Neuron (in vitro differentiated cells): ENCODE results near the gene JCHAIN.
"Not testable (repeated sequence)": the region's sequence is repeated elsewhere in the genome, so short reads cannot be mapped to it uniquely, and the experiment has no call there.

Source experiments
- H2AFZ ChIP-seq: one replicate; pipeline ENCODE4 v1.6.1; 2013; ENCODE audit warnings: low read depth, mild to moderate bottlenecking, inconsistent platforms, low read length, moderate library complexity
- H3K27me3 ChIP-seq: one replicate; pipeline ENCODE4 v1.6.1; 2013; ENCODE audit warnings: low read length; ENCODE audit not compliant: insufficient read depth
- H3K36me3 ChIP-seq: one replicate; pipeline ENCODE4 v1.6.1; 2013; ENCODE audit warnings: low read length; ENCODE audit not compliant: insufficient read depth
- H3K4me1 ChIP-seq: one replicate; pipeline ENCODE4 v1.6.1; 2013; ENCODE audit warnings: low read length; ENCODE audit not compliant: insufficient read depth
- H3K4me3 ChIP-seq: 2 replicates; pipeline ENCODE4 v1.5.1; 2013; ENCODE audit warnings: mild to moderate bottlenecking, low read length, moderate library complexity
- H3K9me3 ChIP-seq: one replicate; pipeline ENCODE4 v1.6.1; 2013; ENCODE audit warnings: low read length

The JCHAIN gene

GRCh38 chr4:70651864-70652506 is 14.3 kb downstream of the JCHAIN start:
- Histone ChIP-seq H3K4me3 (no peak overlapping the region), H2AFZ (no peak overlapping the region), H3K4me1 (no peaks in the 10 kb centered on the region)

GRCh38 chr4:70650741-70651140 is 15.6 kb downstream of the JCHAIN start:
- not testable (repeated sequence) for H3K9me3 ChIP-seq, H3K4me1 ChIP-seq, H3K27me3 ChIP-seq, H3K36me3 ChIP-seq, H2AFZ ChIP-seq, H3K4me3 ChIP-seq

More at GRCh38 chr4:70651864-70652506, 14.3 kb downstream of the JCHAIN start:
- Histone ChIP-seq H3K9me3 (no peaks in the 10 kb centered on the region), H3K27me3 (peaks cover 5% of the 10 kb centered on the region), H3K36me3 (no peaks in the 10 kb centered on the region)

- no peak overlapping the region for H2AFZ ChIP-seq
- H3K27me3 ChIP-seq = no peaks in the 10 kb centered on the region
- H3K9me3 ChIP-seq = no peaks in the 10 kb centered on the region
- no peak overlapping the region for H3K4me3 ChIP-seq
- no peaks in the 10 kb centered on the region for H3K36me3 ChIP-seq
- H3K4me1 ChIP-seq = no peaks in the 10 kb centered on the region
Measured at GRCh38 chr4:70640192-70640591, 26.1 kb downstream of the JCHAIN start.

DNA sequence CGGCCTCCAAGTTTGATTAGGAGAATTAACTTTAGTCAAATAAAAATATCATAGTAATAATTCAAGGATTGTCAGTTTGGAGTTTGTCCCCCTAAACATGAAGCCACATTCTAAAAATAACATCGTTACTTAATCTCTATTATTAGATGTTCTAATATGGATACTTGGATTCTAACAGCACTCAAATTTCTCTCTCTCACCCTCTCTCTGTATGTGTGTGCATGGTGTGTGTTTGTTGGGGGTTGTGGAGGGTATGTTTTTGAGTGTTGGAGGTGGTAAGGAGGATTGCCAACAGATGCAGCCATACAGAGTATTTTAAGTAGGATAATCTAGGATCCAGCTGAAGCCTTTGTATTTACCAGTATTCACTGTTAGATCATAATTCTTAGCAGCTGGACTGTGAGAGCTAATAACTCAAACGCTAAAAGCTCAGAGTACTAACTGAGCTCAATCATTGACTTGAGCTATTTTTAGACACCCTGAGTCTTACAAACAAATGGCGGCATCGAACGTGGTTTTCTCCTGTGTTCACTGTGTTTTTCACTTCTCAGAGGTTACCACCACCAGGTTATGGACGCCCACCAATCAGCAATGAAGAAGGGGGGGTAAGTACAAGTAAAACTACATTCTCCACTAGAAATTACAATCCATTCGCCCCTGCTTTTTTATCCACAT is 28.9 kb downstream of the JCHAIN start:
- no peaks in the 10 kb centered on the region for H3K27me3 ChIP-seq
- H2AFZ ChIP-seq = no peak overlapping the region
- H3K9me3 ChIP-seq = no peaks in the 10 kb centered on the region
- no peak overlapping the region for H3K4me3 ChIP-seq
- no peaks in the 10 kb centered on the region for H3K36me3 ChIP-seq
- no peaks in the 10 kb centered on the region for H3K4me1 ChIP-seq

- H3K4me1 ChIP-seq = no peaks in the 10 kb centered on the region
- no peaks in the 10 kb centered on the region for H3K9me3 ChIP-seq
- no peaks in the 10 kb centered on the region for H3K27me3 ChIP-seq
- H3K4me3 ChIP-seq = no peak overlapping the region
- H2AFZ ChIP-seq = no peak overlapping the region
- no peaks in the 10 kb centered on the region for H3K36me3 ChIP-seq
Measured at GRCh38 chr4:70634482-70634881, 31.8 kb downstream of the JCHAIN start.

DNA sequence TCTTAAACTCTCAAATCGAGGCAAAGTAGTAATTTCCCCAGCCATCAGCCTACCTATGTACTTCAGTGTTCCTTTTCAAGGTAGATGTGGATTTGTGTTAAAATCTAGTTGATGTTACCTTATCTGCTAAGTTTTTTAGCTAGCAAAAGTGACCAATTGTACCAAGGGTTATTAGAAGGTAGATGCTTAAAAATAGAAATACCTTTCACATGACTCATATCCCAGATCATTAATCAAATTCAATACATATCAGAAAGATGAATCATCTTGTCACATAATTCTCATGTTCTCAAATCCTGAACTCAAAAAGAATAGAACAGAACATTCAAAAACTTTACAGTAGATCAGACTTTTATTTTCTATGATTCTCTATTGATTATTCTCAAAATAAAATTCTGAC is 34.3 kb downstream of the JCHAIN start:
- Histone ChIP-seq H3K4me1 (no peaks in the 10 kb centered on the region), H3K4me3 (no peak overlapping the region), H3K36me3 (no peaks in the 10 kb centered on the region), H3K27me3 (no peaks in the 10 kb centered on the region), H2AFZ (no peak overlapping the region), H3K9me3 (no peaks in the 10 kb centered on the region)

DNA sequence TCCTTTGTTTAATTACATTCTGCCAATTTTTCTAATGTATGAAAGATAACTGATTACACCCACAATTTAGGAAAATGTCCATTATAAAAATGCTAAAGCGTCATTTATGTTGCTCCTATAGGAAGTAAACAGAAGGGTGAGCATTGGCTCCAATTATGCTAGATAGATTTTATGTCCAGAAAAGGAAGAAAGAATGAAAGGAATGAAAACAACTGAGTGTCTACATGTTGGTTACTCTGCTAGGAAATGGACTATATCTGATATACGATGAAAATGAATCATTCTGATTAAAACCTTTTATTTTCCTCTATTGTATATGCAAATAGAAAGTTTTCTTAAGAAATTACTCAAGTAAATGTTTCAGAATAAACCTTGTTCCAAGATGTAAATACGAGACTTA is 36.1 kb downstream of the JCHAIN start:
- Histone ChIP-seq H3K27me3 (no peaks in the 10 kb centered on the region), H3K4me1 (no peaks in the 10 kb centered on the region), H3K4me3 (no peak overlapping the region), H3K36me3 (no peaks in the 10 kb centered on the region), H2AFZ (no peak overlapping the region), H3K9me3 (no peaks in the 10 kb centered on the region)

DNA sequence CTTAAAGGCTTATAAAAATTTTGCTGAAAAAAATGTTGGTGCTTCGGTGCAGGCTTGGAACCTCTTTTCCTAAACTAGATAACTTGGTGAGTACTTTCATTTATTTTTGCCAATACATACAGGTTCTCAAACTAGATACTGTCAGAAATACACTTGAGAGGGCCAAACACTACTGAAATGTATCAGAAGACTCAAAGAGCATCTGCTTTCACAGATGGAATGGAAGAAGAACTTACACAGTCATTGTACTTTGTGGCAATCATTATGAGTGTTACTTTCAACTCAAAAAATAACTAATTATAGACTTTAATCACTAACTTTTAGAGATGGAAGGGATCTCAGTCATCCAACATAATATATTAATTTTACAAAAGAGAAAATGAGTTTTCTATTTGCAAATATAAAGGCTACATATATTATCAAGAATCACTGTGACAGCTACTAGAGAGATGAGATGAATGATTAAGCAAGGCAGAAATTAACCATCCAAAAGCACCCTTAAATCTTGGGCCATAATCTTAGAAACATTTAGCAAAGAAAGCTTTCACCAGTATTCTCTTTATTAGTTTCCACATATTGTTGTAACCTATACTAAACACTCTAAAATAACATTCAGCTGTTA is 36.7 kb downstream of the JCHAIN start:
- H3K27me3 ChIP-seq = no peaks in the 10 kb centered on the region
- H2AFZ ChIP-seq = no peak overlapping the region
- no peak overlapping the region for H3K4me3 ChIP-seq
- H3K36me3 ChIP-seq = no peaks in the 10 kb centered on the region
- H3K9me3 ChIP-seq = no peaks in the 10 kb centered on the region
- H3K4me1 ChIP-seq = no peaks in the 10 kb centered on the region

GRCh38 chr4:70628444-70628843 is 37.9 kb downstream of the JCHAIN start, which contains the start of gene ENAM:
ENAM (plus strand) TSS chr4:70628744; CDS start chr4:70629501, 757 bp downstream.
- no peaks in the 10 kb centered on the region for H3K36me3 ChIP-seq
- peaks cover 5% of the 10 kb centered on the region for H3K4me1 ChIP-seq
- H2AFZ ChIP-seq = no peak within 1 kb of the TSS
- no peaks in the 10 kb centered on the region for H3K27me3 ChIP-seq
- no peaks in the 10 kb centered on the region for H3K9me3 ChIP-seq
- H3K4me3 ChIP-seq = no peak within 1 kb of the TSS

GRCh38 chr4:70627620-70628019 is 38.7 kb downstream of the JCHAIN start:
- no peak overlapping the region for H3K4me3 ChIP-seq
- H3K9me3 ChIP-seq = no peaks in the 10 kb centered on the region
- H3K36me3 ChIP-seq = no peaks in the 10 kb centered on the region
- no peaks in the 10 kb centered on the region for H3K27me3 ChIP-seq
- no peak overlapping the region for H2AFZ ChIP-seq
- peaks cover 5% of the 10 kb centered on the region for H3K4me1 ChIP-seq

GRCh38 chr4:70624226-70624793 is 42.0 kb downstream of the JCHAIN start:
- no peaks in the 10 kb centered on the region for H3K27me3 ChIP-seq
- no peak overlapping the region for H2AFZ ChIP-seq
- H3K4me3 ChIP-seq = no peak overlapping the region
- no peaks in the 10 kb centered on the region for H3K36me3 ChIP-seq
- no peaks in the 10 kb centered on the region for H3K9me3 ChIP-seq
- H3K4me1 ChIP-seq = peaks cover 5% of the 10 kb centered on the region

DNA sequence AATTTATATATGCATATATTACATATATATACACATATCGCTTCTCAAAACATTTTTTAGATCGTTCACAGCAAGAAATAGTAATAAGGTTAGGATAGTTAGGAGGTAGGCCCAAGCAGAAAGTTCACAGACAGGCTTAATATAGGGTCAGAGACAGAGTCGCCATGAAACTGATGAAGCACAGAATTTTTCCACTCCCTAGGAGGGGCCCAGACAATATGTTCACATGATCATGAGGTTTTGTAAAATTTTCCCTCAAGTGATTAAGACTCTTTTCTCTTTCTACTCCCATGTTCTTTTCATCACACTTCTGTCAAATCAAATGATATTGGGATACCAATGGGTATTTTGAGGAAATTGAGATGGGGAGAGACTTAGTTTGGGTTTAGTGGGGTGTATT is 43.0 kb downstream of the JCHAIN start:
- Histone ChIP-seq H3K27me3 (no peaks in the 10 kb centered on the region), H3K9me3 (no peaks in the 10 kb centered on the region), H3K4me3 (no peak overlapping the region), H3K36me3 (no peaks in the 10 kb centered on the region), H3K4me1 (peaks cover 5% of the 10 kb centered on the region), H2AFZ (no peak overlapping the region)

- H3K36me3 ChIP-seq = no peaks in the 10 kb centered on the region
- H3K4me3 ChIP-seq = no peak overlapping the region
- no peaks in the 10 kb centered on the region for H3K9me3 ChIP-seq
- peaks cover 5% of the 10 kb centered on the region for H3K4me1 ChIP-seq
- H2AFZ ChIP-seq = no peak overlapping the region
- no peaks in the 10 kb centered on the region for H3K27me3 ChIP-seq
Measured at GRCh38 chr4:70619778-70620177, 46.5 kb downstream of the JCHAIN start.
